B cell (primary cell): ENCODE results near the gene CCDC87. TPM values are rescaled to one million over a fixed set of nuclear protein-coding genes. Genes with fewer than 3 reads are reported as not detected.
"Not testable (repeated sequence)": the region's sequence is repeated elsewhere in the genome, so short reads cannot be mapped to it uniquely, and the experiment has no call there.

Source experiments
- ATAC-seq: fragments of 200-7000 bp; cut with Tn5 transposase; one replicate; pipeline ENCODE4 v1.10.0; 2021; ENCODE audit warnings: low read depth, mild to moderate bottlenecking, moderate number of reproducible peaks, moderate library complexity
- CTCF ChIA-PET: fragments of 350-600 bp; sonication (Branson Sonifier 250); formaldehyde crosslinking; loops from one replicate; lab custom pipeline; 2021; ENCODE audit warnings: antibody characterized with exemption, inconsistent platforms; lab: Charles Lee
- POLR2A ChIA-PET: fragments of 350-600 bp; sonication (Branson Sonifier 250); formaldehyde crosslinking; loops from one replicate; lab custom pipeline; 2021; ENCODE audit warnings: antibody characterized with exemption; lab: Charles Lee
- DNase-seq: peaks from one replicate; pipeline ENCODE4 v3.0.0; 2013
- H2AFZ ChIP-seq: 2 replicates; pipeline ENCODE4 v1.6.1; 2012; ENCODE audit warnings: mild to moderate bottlenecking, low read depth, low read length; ENCODE audit not compliant: insufficient read depth, poor library complexity, severe bottlenecking
- H3K27ac ChIP-seq, 2 donors: 1 replicate in 1 of 2; 2 replicates in 1 of 2; pipeline ENCODE4 v1.5.1; 2012 to 2013; ENCODE audit warnings: low read length in 2 of 2, mild to moderate bottlenecking in 2 of 2, moderate library complexity in 1 of 2
- H3K27me3 ChIP-seq, 4 experiments: fragments of 200-600 bp in 1 of 4; sonication (generic) in 1 of 4; replicated peaks in 1 of 4; 1 replicate in 2 of 4; 2 replicates in 2 of 4; pipeline versions ENCODE4 v1.6.1 to v1.7.0; 2013 to 2016; ENCODE audit warnings: low read length in 3 of 4, mild to moderate bottlenecking in 2 of 4, mixed read lengths in 1 of 4, moderate library complexity in 1 of 4; ENCODE audit not compliant: insufficient read depth in 4 of 4, control insufficient read depth in 3 of 4; ENCODE audit errors: control extremely low read depth in 1 of 4
- H3K36me3 ChIP-seq, 2 experiments: replicated peaks in 1 of 2; 1 replicate in 1 of 2; 2 replicates in 1 of 2; pipeline versions ENCODE4 v1.6.1 to v1.7.1; 2013; ENCODE audit warnings: low read length in 1 of 2; ENCODE audit not compliant: insufficient read depth in 2 of 2, control insufficient read depth in 1 of 2; ENCODE audit errors: control extremely low read depth in 1 of 2, extremely low read depth in 1 of 2
- H3K4me1 ChIP-seq, 2 donors: fragments of 200-600 bp in 1 of 2; sonication (generic) in 1 of 2; 1 replicate in 1 of 2; 2 replicates in 1 of 2; pipeline versions ENCODE4 v1.5.1 to v1.6.1; 2013 to 2017; ENCODE audit warnings: low read length in 2 of 2; ENCODE audit not compliant: control insufficient read depth in 2 of 2, insufficient read depth in 2 of 2
- H3K4me2 ChIP-seq: replicated peaks from 2 replicates; pipeline ENCODE3; 2012; ENCODE audit warnings: mild to moderate bottlenecking, low read depth, low read length; ENCODE audit not compliant: poor library complexity, severe bottlenecking
- H3K4me3 ChIP-seq, 5 experiments: fragments of 200-600 bp in 1 of 5; sonication (generic) in 1 of 5; 1 replicate in 3 of 5; 2 replicates in 2 of 5; pipeline versions ENCODE4 v1.5.1 to v1.7.0; 2011 to 2016; ENCODE audit warnings: low read length in 4 of 5, mild to moderate bottlenecking in 4 of 5, low read depth in 2 of 5, control low read depth in 1 of 5, moderate library complexity in 1 of 5; ENCODE audit not compliant: insufficient read depth in 1 of 5; ENCODE audit errors: control extremely low read depth in 1 of 5, extremely low read depth in 1 of 5
- H3K79me2 ChIP-seq: fragments of 200-600 bp; sonication (generic); one replicate; pipeline ENCODE4 v1.6.0; 2016; ENCODE audit warnings: low read length; ENCODE audit not compliant: control insufficient read depth, insufficient read depth
- H3K9ac ChIP-seq: fragments of 200-600 bp; sonication (generic); 2 replicates; pipeline ENCODE4 v1.6.1; 2017; ENCODE audit warnings: mild to moderate bottlenecking, low read length, moderate library complexity
- H3K9me3 ChIP-seq, 3 donors: one replicate each; pipeline versions ENCODE4 v1.6.1 to v1.7.1; 2013; ENCODE audit warnings: low read length in 2 of 3; ENCODE audit not compliant: control insufficient read depth in 2 of 3, insufficient read depth in 1 of 3; ENCODE audit errors: control extremely low read depth in 1 of 3
- H4K20me1 ChIP-seq: 2 replicates; pipeline ENCODE4 v1.6.0; 2012; ENCODE audit warnings: mild to moderate bottlenecking, low read length; ENCODE audit not compliant: insufficient read depth, control insufficient read depth, poor library complexity, severe bottlenecking
- H3K27ac Mint-ChIP-seq: one replicate; pipeline ENCODE4 v1.8.0; 2021; ENCODE audit warnings: mixed read lengths
- H3K27me3 Mint-ChIP-seq: one replicate; pipeline ENCODE4 v1.8.0; 2021; ENCODE audit warnings: mixed read lengths
- H3K4me1 Mint-ChIP-seq: one replicate; pipeline ENCODE4 v1.8.0; 2021; ENCODE audit warnings: mixed read lengths
- H3K4me3 Mint-ChIP-seq: one replicate; pipeline ENCODE4 v1.8.0; 2021; ENCODE audit warnings: mixed read lengths
- H3K9me3 Mint-ChIP-seq: one replicate; pipeline ENCODE4 v1.8.0; 2022; ENCODE audit warnings: mixed read lengths; ENCODE audit not compliant: insufficient read depth
- CTCF ChIP-seq: fragments of 200-600 bp; IDR thresholded peaks from one replicate; pipeline ENCODE4 v1.8.0; 2022; ENCODE audit warnings: antibody characterized with exemption, mild to moderate bottlenecking
- EZH2 ChIP-seq: IDR thresholded peaks from 2 replicates; pipeline ENCODE4 v1.6.1; 2012; ENCODE audit warnings: borderline replicate concordance, low read depth, mild to moderate bottlenecking, moderate library complexity, low read length; ENCODE audit not compliant: insufficient read depth, poor library complexity, severe bottlenecking
- WGBS: methylation state at CpG from one replicate; pipeline ENCODE4 v1.1.5; 2013; ENCODE audit warnings: missing lambda C conversion rate; ENCODE audit not compliant: insufficient coverage; 5-methylcytosine and 5-hydroxymethylcytosine counted together
- intact Hi-C: fragments of 100-400 bp; cut with micrococcal nuclease; formaldehyde crosslinking; loops from one replicate; pipeline ENCODE4 v1.10.0; 2022
- polyA plus RNA-seq: library from polyadenylated mRNA; depleted of rRNA; stranded (reverse); fragments of >200 nt; gene quantifications from 2 replicates; pipeline ENCODE4 v1.2.3, GENCODE V29; 2012
- total RNA-seq, 2 donors: library from RNA; stranded (reverse); fragments of 120-200 nt in 1 of 2; gene quantifications; 1 replicate in 1 of 2; 2 replicates in 1 of 2; pipeline versions ENCODE4 v1.2.3 to v1.2.4, GENCODE V29; 2013 to 2022

CCDC87 gene
- total and polyA plus RNA-seq, 2 donors (not counting 1 experiment from before 2014, with no cell fraction given), result 0.39 TPM; not detected in 1

- Mint-ChIP-seq H3K9me3 (no peaks in the 10 kb centered on the region), H3K27ac (peak overlapping the region; percentile 76), H3K4me3 (no peak overlapping the region), H3K4me1 (peaks cover 41% of the 10 kb centered on the region), H3K27me3 (no peaks in the 10 kb centered on the region)
- ATAC-seq, result no peak
- peaks cover 14% of the 10 kb centered on the region for H3K79me2 ChIP-seq
- H3K9me3 ChIP-seq, result peaks cover 0 to 7% (median 0%) of the 10 kb centered on the region in 3 donors
- TF ChIP-seq EZH2 (no peak), CTCF (no peak)
- H2AFZ ChIP-seq, result no peak overlapping the region
- H3K27ac ChIP-seq, result peak overlapping the region; percentile 9 to 56
- DNase-seq, result no peak
- no peaks in the 10 kb centered on the region for H3K27me3 ChIP-seq
- 78% methylated on average over 5 of the region's 8 CpGs for WGBS
- no peak overlapping the region for H3K4me3 ChIP-seq
- ChIA-PET CTCF (interaction anchor here (1.8 to 2.1 kb wide), 3 partner anchors 10 to 70 kb away, joined by 5 to 13 read pairs (median 9); partner anchors contain the start of genes RBM14 and RBM4B), POLR2A (interaction anchor here (0.6 to 1.9 kb wide), 6 partner anchors 11 to 236 kb away, joined by 3 to 8 read pairs (median 5); partner anchors contain the start of genes RBM4 and RCE1)
- H3K4me1 ChIP-seq, result peaks cover 41 to 56% of the 10 kb centered on the region in 2 donors
- H3K4me2 ChIP-seq, result no peak overlapping the region
- peaks cover 0 to 19% of the 10 kb centered on the region in 2 experiments for H3K36me3 ChIP-seq
- H4K20me1 ChIP-seq, result no peaks in the 10 kb centered on the region
- no peak overlapping the region for H3K9ac ChIP-seq
- intact Hi-C loops, result no loop called here
Observed at GRCh38 chr11:66607126-66607834, 14.4 kb upstream of the CCDC87 start.

GRCh38 chr11:66606608-66607007 lies 13.7 kb upstream of the CCDC87 start:
- ChIA-PET CTCF (interaction anchor here (1.9 to 2.1 kb wide), 2 partner anchors 10 to 11 kb away, joined by 5 to 9 read pairs; partner anchors contain the start of gene RBM14), POLR2A (interaction anchor here (0.6 to 1.9 kb wide), 5 partner anchors 10 to 53 kb away, joined by 3 to 8 read pairs (median 5); partner anchors contain the start of gene RBM4)
- Mint-ChIP-seq H3K27ac (peak overlapping the region; percentile 53), H3K4me1 (peaks cover 38% of the 10 kb centered on the region)
- H3K9me3 Mint-ChIP-seq, H2AFZ ChIP-seq, H3K9ac ChIP-seq, H3K9me3 ChIP-seq, DNase-seq, H4K20me1 ChIP-seq, H3K4me3 ChIP-seq, H3K27me3 Mint-ChIP-seq, H3K4me3 Mint-ChIP-seq, ATAC-seq, H3K27me3 ChIP-seq, H3K79me2 ChIP-seq, intact Hi-C loops, H3K4me2 ChIP-seq: not testable (repeated sequence)
- WGBS, result no CpG with 5 or more reads among the region's 3 CpGs
- Histone ChIP-seq H3K4me1 (peaks cover 34 to 49% of the 10 kb centered on the region in 2 donors), H3K27ac (peak overlapping the region in 1 of 2 donors; percentile 9), H3K36me3 (peaks cover 0 to 23% of the 10 kb centered on the region in 2 experiments)
